Osteoblast (primary cell): Measurements from ENCODE around the gene RNF115. TPM values are rescaled to one million over a fixed set of nuclear protein-coding genes. Genes with fewer than 3 reads are reported as not detected.
A peak's percentile ranks its signal among the peaks of the same experiment; 100 is the strongest.
"Not testable (repeated sequence)": the region's sequence is repeated elsewhere in the genome, so short reads cannot be mapped to it uniquely, and the experiment has no call there.

Source experiments
- DNase-seq: peaks from one replicate; pipeline ENCODE4 v3.0.0; 2011; ENCODE audit warnings: low spot score, mixed read lengths; ENCODE audit not compliant: insufficient read length; ENCODE audit errors: missing footprints
- H2AFZ ChIP-seq: 2 replicates; pipeline ENCODE4 v1.6.0; 2011; ENCODE audit warnings: mild to moderate bottlenecking, low read length
- H3K27ac ChIP-seq: 2 replicates; pipeline ENCODE4 v1.5.1; 2011; ENCODE audit warnings: mild to moderate bottlenecking, low read depth, low read length, moderate library complexity
- H3K27me3 ChIP-seq: 2 replicates; pipeline ENCODE4 v1.6.0; 2012; ENCODE audit warnings: mild to moderate bottlenecking, control low read depth, inconsistent platforms, low read length, moderate library complexity; ENCODE audit not compliant: insufficient read depth
- H3K36me3 ChIP-seq: 2 replicates; pipeline ENCODE4 v1.5.1; 2011; ENCODE audit warnings: mild to moderate bottlenecking, low read length, control low read depth, moderate library complexity; ENCODE audit not compliant: insufficient read depth
- H3K4me1 ChIP-seq: 2 replicates; pipeline ENCODE4 v1.5.1; 2011; ENCODE audit warnings: mild to moderate bottlenecking, low read length, control low read depth, moderate library complexity; ENCODE audit not compliant: insufficient read depth
- H3K4me2 ChIP-seq: 2 replicates; pipeline ENCODE4 v1.6.0; 2011; ENCODE audit warnings: mild to moderate bottlenecking, low read length; ENCODE audit not compliant: insufficient read depth
- H3K4me3 ChIP-seq: fragments of 200-600 bp; sonication (generic); 3 replicates; pipeline ENCODE4 v1.5.1; 2012; ENCODE audit warnings: mild to moderate bottlenecking, low read length, inconsistent platforms; ENCODE audit not compliant: insufficient read depth
- H3K79me2 ChIP-seq: 2 replicates; pipeline ENCODE4 v1.6.0; 2012; ENCODE audit warnings: mild to moderate bottlenecking, low read length, control low read depth, inconsistent platforms; ENCODE audit not compliant: insufficient read depth
- H3K9me3 ChIP-seq: 2 replicates; pipeline ENCODE4 v1.5.1; 2011; ENCODE audit warnings: low read depth, low read length, control low read depth
- H4K20me1 ChIP-seq: 2 replicates; pipeline ENCODE4 v1.6.0; 2012; ENCODE audit warnings: mild to moderate bottlenecking, low read length, control low read depth; ENCODE audit not compliant: insufficient read depth
- CTCF ChIP-seq: IDR thresholded peaks from 2 replicates; pipeline ENCODE4 v1.5.1; 2011; ENCODE audit warnings: mild to moderate bottlenecking, low read depth, low read length, moderate library complexity; ENCODE audit errors: extremely low read depth
- total RNA-seq: library from RNA; depleted of rRNA; stranded (reverse); fragments of >200 nt; gene quantifications from 2 replicates; pipeline ENCODE4 v1.2.3, GENCODE V29; 2012

Gene RNF115
- total RNA-seq, 1 donor: 23.2 TPM

GRCh38 chr1:145827966-145828365 is 4.1 kb upstream of the RNF115 start:
- Histone ChIP-seq H3K4me1 (peaks cover 5% of the 10 kb centered on the region), H3K27ac (no peak overlapping the region), H3K4me3 (no peak overlapping the region), H3K4me2 (no peak overlapping the region), H4K20me1 (no peaks in the 10 kb centered on the region), H3K79me2 (peaks cover 30% of the 10 kb centered on the region), H2AFZ (no peak overlapping the region), H3K36me3 (peaks cover 61% of the 10 kb centered on the region), H3K27me3 (no peaks in the 10 kb centered on the region), H3K9me3 (no peaks in the 10 kb centered on the region)
- TF ChIP-seq CTCF: no peak
- DNase-seq: no peak

GRCh38 chr1:145826030-145826429 is 2.1 kb upstream of the RNF115 start:
- H4K20me1 ChIP-seq: no peaks in the 10 kb centered on the region
- no peaks in the 10 kb centered on the region for H3K9me3 ChIP-seq
- H3K27ac ChIP-seq: no peak overlapping the region
- no peak overlapping the region for H3K4me2 ChIP-seq
- no peak overlapping the region for H2AFZ ChIP-seq
- no peak for TF ChIP-seq CTCF
- peak; percentile 61 for DNase-seq
- no peaks in the 10 kb centered on the region for H3K27me3 ChIP-seq
- H3K4me1 ChIP-seq: peaks cover 5% of the 10 kb centered on the region
- H3K4me3 ChIP-seq: no peak overlapping the region
- H3K36me3 ChIP-seq: peaks cover 44% of the 10 kb centered on the region
- peaks cover 36% of the 10 kb centered on the region for H3K79me2 ChIP-seq

- peak overlapping the region; percentile 94 for H3K27ac ChIP-seq
- peak overlapping the region; percentile 100 for H2AFZ ChIP-seq
- H3K36me3 ChIP-seq: peaks cover 33% of the 10 kb centered on the region
- H3K79me2 ChIP-seq: peaks cover 37% of the 10 kb centered on the region
- H3K4me3 ChIP-seq: peak overlapping the region; percentile 99
- no peaks in the 10 kb centered on the region for H4K20me1 ChIP-seq
- DNase-seq: peak; percentile 75
- peak overlapping the region; percentile 89 for H3K4me2 ChIP-seq
- TF ChIP-seq CTCF: no peak
- H3K9me3 ChIP-seq: no peaks in the 10 kb centered on the region
- H3K27me3 ChIP-seq: no peaks in the 10 kb centered on the region
- peaks cover 5% of the 10 kb centered on the region for H3K4me1 ChIP-seq
Observed at GRCh38 chr1:145824499-145824842, 576 bp upstream of the RNF115 start.

GRCh38 chr1:145822779-145823331 is 1.0 kb downstream of the RNF115 start:
- Histone ChIP-seq H3K79me2 (peaks cover 41% of the 10 kb centered on the region), H3K4me2 (peak overlapping the region; percentile 48), H3K36me3 (peaks cover 22% of the 10 kb centered on the region), H3K4me3 (peak overlapping the region; percentile 42)
- not testable (repeated sequence) for H3K27ac ChIP-seq, DNase-seq, H4K20me1 ChIP-seq, H3K9me3 ChIP-seq, H3K27me3 ChIP-seq, H2AFZ ChIP-seq, H3K4me1 ChIP-seq

GRCh38 chr1:145818095-145818494 is 5.8 kb downstream of the RNF115 start:
- not testable (repeated sequence) for H3K36me3 ChIP-seq, H3K4me3 ChIP-seq, H3K27me3 ChIP-seq

GRCh38 chr1:145812977-145813810 is 10.7 kb downstream of the RNF115 start:
- H3K36me3 ChIP-seq, H3K4me1 ChIP-seq, H3K27ac ChIP-seq, H4K20me1 ChIP-seq, H3K4me3 ChIP-seq, H3K9me3 ChIP-seq, H3K27me3 ChIP-seq, DNase-seq, H2AFZ ChIP-seq: not testable (repeated sequence)
- Histone ChIP-seq H3K4me2 (peak overlapping the region; percentile 13), H3K79me2 (peaks cover 20% of the 10 kb centered on the region)

More at GRCh38 chr1:145818095-145818494, 5.8 kb downstream of the RNF115 start:
- Histone ChIP-seq H3K27ac (peak overlapping the region; percentile 34), H3K4me2 (peak overlapping the region; percentile 34), H3K79me2 (peaks cover 18% of the 10 kb centered on the region)
- not testable (repeated sequence) for DNase-seq, H3K9me3 ChIP-seq, H2AFZ ChIP-seq, H3K4me1 ChIP-seq, H4K20me1 ChIP-seq
